Activated T-cell treated with anti-CD3 and anti-CD28 coated beads for 4 hours (primary cell): ENCODE data around the gene ALPP.
"Not testable (repeated sequence)": the region's sequence is repeated elsewhere in the genome, so short reads cannot be mapped to it uniquely, and the experiment has no call there.

ENCODE experiments used
- DNase-seq: peaks from one replicate; pipeline ENCODE4 v3.0.0-alpha.2; 2020

Gene ALPP

GRCh38 chr2:232407428-232408150, 29.0 kb downstream of the ALPP start:
- DNase-seq, result not testable (repeated sequence)

DNA sequence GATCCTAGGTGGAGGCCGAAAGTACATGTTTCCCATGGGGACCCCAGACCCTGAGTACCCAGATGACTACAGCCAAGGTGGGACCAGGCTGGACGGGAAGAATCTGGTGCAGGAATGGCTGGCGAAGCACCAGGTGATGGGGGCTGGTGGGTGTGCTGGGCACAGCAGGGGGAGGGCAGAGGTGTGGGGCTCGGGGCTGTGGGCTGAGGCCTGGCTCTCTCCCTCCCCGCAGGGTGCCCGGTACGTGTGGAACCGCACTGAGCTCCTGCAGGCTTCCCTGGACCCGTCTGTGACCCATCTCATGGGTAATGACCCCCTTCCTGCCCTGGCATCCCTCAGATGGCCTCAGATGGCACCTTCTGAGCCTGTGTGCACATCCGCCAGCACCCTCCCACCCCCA, 29.7 kb downstream of the ALPP start:
- not testable (repeated sequence) for DNase-seq

GRCh38 chr2:232409617-232410016, 31.1 kb downstream of the ALPP start:
- not testable (repeated sequence) for DNase-seq

DNA sequence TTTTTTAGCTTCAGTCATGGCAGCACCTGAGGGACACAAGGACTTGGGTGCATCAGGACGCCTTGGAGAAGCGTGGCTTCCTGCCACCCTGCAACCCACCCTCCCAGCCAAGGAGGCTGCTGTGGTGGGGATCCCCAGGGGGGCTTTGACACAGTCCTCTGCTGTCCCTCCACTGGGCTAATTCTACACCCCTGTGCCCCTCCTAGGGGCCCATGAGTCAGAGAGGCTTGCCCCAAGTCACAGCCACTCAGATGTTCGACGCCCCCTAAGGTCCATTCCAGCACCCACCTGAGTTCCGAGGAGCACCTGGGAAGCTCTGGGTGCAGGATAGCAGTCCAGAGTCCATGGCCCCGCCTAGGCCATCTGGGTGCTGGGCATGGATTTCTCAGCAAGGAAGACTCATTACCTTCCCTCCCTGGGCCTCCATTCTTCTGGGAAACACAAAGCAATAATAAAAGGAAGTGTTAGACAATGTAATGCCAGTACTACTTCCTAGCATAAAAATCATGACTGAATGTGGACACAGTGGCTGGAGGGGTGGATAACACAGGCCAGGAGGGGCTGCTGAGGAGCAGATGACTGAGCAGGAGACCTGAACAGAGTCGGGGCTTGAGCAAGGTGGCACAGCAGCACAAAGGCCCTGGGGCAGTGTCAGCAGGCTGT, 31.8 kb downstream of the ALPP start:
- no peak for DNase-seq

DNA sequence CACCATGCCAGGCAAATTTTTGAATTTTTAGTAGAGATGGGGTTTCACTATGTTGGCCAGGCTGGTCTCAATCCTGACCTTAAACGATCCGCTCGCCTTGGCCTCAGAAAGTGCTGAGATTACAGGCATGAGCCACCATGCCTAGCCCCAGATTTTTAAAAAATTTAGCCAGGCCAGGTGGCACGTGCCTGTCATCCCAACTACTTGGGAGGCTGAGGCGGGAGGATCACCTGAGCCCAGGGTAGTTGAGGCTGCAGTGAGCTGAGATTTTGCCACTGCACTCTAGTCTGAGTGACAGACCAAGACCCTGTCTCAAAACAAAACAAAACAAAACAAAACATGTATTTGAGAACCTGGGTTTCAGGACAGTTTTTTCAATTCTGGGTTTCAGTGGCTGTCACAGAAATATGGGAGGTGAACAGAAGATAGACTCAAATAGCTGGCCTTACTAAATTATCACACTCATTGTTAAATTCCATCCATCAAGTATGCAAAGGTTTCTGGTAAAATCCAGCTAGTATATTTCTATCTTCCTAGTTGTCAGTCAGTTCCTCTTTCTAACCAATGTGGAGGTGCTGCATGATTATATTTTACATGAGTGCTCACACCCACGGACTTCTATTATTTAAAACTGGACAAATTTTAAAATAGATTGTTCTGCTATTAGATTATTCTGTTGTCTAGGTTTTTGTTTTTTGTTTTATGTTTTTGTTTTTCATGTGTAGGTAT, 33.5 kb downstream of the ALPP start:
- no peak for DNase-seq

DNA sequence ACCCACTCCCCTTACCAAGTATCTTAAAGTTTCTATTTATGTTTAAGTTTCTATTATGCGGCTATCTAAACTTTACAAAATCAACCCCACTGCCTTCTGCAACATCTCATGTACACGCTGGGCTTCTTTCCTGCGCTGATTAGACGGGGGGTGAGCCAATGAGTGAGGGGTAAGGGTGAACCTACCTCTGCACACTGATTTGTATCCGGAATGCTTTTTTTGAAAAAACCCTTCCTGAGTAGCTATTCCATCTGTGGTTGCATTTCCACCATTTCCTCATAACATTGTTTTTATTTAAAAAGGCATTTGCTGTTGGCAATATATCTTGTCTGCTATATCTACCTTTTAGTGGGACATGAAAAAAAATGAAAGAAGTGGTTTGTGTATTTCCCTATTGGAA, 34.4 kb downstream of the ALPP start:
- DNase-seq, result no peak

- no peak for DNase-seq
These were observed 36.7 kb downstream of the ALPP start for GRCh38 chr2:232415138-232415690.

GRCh38 chr2:232415736-232416520, 37.4 kb downstream of the ALPP start:
- no peak for DNase-seq

- no peak for DNase-seq
These were observed 38.2 kb downstream of the ALPP start for GRCh38 chr2:232416521-232417470.

- no peak for DNase-seq
These were observed 38.9 kb downstream of the ALPP start for GRCh38 chr2:232417489-232417888.

GRCh38 chr2:232418056-232418455, 39.5 kb downstream of the ALPP start:
- DNase-seq, result no peak

GRCh38 chr2:232418466-232419244, 40.1 kb downstream of the ALPP start:
- no peak for DNase-seq

DNA sequence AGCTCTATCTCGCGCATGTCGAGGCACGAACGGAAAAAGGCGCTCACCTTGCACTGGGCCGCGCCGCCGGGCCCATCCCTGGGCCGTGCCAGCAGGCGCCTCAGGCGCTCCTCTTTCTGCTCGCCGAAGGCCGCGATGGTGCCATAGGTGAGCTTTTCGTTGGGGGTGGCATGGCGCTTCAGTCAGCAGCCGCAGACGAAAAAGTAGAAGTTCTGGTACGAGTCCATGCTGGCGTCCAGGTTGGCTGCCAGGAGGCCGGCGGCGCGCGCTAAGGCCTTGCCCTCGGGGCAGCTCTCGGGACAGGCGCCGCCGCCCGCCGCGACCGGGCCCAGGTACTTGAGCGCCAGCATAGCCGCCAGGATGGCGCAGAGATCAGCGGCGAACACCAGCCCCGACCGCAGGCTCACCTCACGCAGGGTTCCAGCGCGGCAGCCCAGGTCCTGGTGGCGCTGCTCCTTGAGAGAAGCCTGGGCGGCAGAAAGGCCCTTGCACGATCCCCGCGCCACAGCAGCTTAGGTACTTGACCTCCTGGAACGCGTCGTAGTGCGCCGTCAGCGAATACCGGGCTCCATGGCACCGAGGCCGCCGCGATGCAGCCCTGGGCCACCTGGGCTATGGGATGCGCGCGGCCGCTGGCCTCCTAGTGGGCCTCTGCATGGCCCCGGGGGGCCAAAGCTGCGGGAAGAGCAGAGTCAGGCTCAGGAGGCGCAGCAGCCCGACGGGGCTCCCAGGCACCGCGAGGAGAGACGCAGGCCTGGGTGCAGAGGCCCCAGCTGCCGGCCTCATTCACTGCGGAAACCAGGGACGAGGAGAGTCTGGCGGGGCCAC, 40.9 kb downstream of the ALPP start:
- no peak for DNase-seq

- no peak for DNase-seq
These were observed 41.5 kb downstream of the ALPP start for GRCh38 chr2:232420073-232420454.

GRCh38 chr2:232420463-232421188, 42.1 kb downstream of the ALPP start:
- no peak for DNase-seq

DNA sequence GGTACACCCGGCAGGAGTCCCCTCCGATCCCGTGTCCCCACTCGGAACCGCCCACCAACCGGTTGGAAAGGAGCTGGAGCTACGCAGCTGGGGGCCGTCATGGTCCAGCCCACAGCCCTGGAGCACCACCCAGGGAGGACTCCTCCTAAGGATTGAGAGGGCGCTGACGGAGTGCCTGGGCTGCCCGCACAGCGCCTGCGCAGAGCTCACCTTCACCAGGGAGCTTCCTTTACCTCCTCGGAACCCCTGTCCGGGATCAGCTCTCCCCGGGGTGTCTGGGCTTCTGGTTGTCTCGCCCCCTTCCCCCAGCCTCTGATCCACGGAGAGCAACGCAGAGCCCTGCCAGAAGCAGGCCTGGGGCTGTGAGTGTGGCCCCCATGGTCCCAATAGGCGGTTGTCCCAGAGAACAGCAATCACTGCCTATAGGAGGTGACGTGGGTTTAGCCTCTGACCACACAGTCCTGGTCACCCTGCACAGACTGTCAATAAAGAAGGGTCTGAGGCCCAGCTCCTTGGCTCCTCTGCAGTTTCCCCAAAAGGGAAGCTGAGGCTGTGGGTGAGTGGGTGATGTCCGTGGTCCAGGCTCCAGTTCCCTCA, 42.7 kb downstream of the ALPP start:
- DNase-seq, result no peak

DNA sequence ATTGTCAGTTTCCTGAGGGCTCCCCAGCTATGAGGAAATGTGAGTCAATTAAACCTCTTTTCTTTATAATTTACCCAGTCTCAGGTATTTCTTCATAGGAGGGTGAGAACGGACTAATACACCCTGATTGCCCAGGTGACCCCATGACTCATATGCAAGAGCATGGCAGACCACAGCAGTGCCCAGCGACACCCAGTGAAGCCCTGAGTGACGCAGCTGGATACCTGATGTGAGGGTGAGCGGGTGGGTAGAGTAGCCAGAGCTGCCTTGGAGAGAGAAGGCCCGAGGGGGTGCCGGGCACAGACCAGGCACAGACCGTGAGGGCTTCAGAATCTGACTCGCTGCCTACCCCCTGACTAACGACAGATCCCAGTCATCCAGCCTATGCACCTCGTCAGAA, 43.5 kb downstream of the ALPP start:
- DNase-seq, result no peak

GRCh38 chr2:232422996-232423395, 44.4 kb downstream of the ALPP start:
- DNase-seq, result not testable (repeated sequence)

- DNase-seq, result not testable (repeated sequence)
These were observed 44.9 kb downstream of the ALPP start for GRCh38 chr2:232423407-232423806.
